Right renal cortex interstitium (tissue), 3 donors: ENCODE results near the gene PDE5A. TPM values are rescaled to one million over a fixed set of nuclear protein-coding genes. Genes with fewer than 3 reads are reported as not detected.
"Not testable (repeated sequence)": the region's sequence is repeated elsewhere in the genome, so short reads cannot be mapped to it uniquely, and the experiment has no call there.

Experiments used
- DNase-seq, 3 donors: peaks; one replicate each; pipeline ENCODE4 v3.0.0-alpha.2; 2013; ENCODE audit warnings: low read depth in 3 of 3, low spot score in 2 of 3
- polyA plus RNA-seq, 3 donors: library from polyadenylated mRNA; unstranded; fragments of 120-200 nt; gene quantifications; one replicate each; pipeline ENCODE4 v1.2.1, GENCODE V29; 2013; ENCODE audit not compliant: insufficient read length in 3 of 3

The PDE5A gene
- 10 to 100 TPM; 41.1 to 46.4 (median 43.1) TPM for polyA plus RNA-seq

DNA sequence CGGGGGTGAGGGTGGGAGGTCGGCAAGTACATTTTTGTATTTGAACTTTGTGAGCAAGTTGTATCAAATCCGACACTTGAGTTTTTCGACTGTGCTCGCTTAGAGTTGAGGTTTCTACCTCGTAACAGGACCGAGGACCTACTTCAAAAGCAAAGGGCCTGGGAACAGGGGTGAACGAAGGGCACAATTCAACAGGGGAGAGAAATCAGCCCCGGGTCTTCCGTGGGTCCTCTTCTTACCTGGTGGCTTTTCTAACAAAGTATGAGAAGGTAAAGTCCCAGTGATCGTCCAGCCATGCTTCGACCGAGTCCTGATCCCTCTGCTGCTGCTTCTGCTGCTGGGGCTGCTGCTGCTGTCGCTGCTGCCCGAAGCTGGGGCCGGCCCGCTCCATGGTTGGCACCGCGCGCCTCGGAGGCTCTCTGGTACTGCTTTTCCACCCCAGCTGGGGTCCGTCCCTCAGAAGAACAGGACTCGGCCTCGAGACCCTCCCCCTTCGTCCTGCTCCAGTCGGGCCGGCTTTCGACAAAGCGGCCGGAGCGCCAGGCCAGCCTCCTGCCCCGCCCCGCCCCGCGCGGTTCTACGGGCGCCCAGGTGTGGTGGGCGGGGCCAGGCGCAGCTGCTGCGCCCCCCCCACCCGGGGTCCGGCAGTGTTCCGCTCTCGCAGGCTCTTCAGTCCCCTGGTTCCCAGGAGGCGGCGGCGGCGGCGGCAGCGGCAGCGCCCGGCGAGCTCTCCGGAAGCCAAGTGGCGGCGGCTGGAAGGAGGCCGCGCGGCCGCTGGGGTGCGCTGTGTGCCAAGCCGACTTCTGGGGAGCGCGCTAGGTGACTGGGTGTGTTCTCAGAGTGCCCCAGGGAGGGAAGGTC is at the start of gene PDE5A:
Gene PDE5A (minus strand): TSS at position 524 of the 861 bp plus-strand sequence. CDS start 133 bp downstream, at position 391.
- DNase-seq = peak; percentile 61 to 79 (median 67)

DNA sequence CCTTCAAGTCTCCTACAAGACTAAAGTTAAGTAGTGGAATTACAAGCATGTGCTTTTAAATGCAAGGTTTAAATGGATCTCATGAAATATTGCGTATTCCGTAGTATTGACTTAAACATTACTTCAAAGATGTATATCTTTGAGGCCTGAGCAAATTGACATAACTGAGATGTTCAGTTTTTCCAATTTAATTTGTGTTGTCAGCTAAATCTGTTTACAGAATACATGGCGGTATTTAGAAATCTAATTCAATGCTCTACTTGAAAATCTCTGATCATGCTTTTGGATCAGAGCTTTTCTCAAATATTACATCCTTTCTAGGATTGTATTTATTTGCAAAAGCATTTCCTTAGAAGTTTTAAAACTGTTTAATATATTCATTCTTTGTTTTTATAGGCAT is 47.5 kb upstream of the PDE5A start:
- no peak for DNase-seq

DNA sequence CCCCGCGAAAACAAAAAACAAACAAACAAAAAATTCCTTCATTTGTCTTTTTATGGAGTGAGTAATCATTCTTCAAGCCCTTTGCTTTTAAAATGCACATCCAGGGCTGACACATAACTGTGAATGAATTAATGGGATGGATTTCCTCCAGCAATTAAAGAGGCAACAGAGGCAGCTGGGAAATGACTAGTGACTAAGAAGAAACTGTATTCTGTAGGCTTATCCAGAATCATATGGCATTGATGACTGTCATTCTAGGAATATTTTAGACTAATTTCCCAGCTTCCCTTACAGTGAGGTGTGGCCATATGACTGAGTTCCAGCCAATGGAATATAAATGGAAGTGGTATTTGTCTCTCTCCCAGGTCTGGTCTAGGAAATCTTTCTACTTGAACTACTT is 46.8 kb upstream of the PDE5A start:
- DNase-seq = no peak

DNA sequence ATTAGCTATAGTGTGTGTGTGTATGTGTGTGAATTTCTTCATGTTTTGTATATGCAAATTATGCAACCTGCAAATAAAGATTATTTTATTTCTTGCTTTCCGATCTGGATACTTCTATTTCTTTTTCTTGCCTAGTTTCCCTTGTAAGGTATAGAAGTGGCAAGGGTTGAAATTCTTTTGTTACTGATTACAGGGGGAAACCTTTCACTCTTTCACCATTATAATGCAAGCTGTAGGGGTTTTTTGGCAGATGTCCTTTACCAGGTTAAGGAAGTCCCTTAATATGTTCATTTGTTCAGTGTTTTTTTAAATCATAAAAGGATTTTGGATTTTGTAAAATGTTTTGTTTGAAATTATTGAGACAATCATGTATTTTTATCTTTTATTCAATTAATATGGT is 44.3 kb upstream of the PDE5A start:
- no peak for DNase-seq

DNA sequence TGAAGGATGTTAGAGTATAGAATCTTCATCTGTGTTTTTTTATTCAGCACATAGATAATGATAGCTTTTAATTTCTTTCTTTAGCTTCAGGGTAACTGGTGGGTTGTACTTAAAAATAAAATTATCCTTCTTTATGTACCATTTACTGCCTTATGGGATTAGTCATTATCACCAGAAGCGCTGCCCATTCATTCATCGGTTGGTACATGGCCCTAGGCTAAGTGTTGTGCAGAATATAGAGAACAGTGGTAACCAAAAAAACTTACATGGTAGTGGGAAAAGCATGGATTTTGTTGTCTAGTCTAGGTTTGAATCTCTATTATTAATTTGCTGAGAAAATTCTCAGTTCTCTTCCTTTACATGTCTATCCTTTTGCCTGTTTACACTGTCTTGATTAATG is 43.5 kb upstream of the PDE5A start:
- no peak for DNase-seq

DNA sequence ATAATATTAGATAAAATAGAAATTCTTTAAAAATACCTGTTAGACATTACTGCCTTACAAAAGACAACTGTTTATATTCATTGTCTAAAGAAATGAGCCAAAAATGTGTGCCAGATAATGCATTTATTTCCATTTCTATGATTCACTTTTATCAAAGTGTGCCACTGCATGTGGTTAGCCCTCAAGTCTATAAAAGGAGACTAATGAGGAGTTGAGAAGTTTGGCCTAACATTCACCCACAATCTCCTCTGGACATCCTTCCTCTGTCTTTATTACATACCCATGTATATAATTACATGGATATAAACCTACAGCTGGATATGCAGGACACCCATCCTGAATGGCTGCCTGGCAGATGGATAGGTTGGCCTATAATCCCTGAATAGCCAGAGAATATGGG is 42.6 kb upstream of the PDE5A start:
- DNase-seq = no peak

DNA sequence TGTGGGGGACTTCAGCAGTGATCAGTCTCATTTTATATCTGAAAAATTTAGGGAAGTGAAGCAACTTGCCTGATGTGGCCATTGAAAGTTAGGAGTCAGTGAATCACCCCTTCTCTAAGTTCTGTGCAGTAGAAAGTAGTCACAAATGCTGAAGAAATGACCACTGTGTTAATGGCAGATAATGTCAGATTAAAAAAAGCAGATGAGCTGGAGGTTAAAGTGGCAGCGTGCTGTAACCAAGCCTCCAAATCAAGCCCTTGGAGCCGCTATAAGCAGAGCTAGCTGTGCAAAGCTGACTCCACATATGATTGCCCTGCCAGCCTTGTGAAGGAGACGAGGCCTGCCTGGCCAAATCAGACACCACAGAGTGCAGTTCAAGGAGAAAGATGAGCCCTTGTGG is 39.2 kb upstream of the PDE5A start:
- DNase-seq = no peak

DNA sequence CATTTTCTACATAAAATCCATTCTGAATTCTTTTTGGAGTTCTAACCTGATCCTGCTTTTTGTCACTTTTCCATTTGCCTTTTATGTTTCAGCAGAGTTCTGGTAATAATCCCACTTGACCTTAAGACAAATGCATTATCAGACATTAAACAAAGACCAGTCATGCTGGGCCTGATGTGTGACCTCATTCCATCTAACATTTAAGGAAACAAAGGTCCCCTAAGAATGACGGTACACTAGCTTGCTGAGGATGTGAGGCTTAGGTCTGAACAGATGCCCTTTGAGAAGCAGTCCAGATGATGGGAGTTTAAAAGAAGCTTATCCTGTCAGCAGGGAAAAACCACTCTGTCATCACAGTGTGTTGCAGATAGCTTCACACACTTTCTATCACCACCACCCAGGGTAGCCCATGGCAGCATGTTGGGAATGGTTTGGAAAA is 38.1 kb upstream of the PDE5A start:
- no peak for DNase-seq

DNA sequence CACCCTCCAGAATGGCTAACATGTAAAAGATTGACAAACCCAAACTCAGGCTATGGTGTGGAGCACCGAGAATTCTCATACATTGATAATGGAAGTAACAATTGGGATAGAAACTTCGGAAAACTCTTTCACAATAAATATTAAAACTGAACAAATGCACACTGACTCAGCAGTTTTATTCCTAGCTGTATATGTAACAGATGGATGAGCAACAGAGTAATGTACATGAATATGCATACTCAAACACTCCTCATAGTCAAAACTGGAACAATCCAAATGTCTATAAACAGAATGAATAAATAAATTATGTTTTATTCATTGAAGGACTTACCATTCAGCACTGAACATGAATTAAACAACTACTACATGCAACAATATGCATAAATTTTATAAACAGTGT is 37.1 kb upstream of the PDE5A start:
- DNase-seq = no peak

DNA sequence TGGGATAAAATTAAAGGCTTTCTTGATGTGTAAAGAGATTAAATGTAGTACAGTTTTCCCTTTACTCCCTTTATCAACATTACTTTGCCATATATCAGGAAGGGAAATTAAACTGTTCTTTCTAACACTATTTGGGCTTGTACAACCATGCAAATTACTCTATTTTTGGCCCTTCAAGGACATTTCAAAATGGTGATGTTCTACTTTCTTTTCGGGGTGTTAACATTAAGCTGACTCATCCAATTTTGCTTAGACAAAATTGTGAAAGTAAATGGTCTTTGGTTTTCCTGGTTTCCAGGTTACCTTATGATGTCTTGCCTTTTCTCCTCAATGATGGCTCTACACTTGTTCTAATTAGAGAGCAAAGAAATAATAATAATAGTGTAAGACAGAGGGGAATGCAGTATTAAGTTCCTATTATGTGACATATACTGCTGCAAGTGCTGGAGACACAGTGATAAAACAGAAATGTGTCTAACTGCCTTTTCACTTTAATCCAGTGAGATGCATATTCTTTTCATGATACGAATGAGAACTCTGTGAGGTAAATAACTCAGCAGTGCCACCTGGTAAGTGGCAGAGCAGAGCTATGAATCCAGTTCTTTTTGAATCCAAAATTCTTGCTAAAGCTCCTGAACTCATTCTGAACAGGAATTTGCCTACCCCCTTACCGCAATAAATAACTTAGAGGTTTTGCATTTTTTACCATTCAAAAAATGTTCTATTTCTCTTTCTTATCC is 35.7 kb upstream of the PDE5A start:
- DNase-seq = no peak

DNA sequence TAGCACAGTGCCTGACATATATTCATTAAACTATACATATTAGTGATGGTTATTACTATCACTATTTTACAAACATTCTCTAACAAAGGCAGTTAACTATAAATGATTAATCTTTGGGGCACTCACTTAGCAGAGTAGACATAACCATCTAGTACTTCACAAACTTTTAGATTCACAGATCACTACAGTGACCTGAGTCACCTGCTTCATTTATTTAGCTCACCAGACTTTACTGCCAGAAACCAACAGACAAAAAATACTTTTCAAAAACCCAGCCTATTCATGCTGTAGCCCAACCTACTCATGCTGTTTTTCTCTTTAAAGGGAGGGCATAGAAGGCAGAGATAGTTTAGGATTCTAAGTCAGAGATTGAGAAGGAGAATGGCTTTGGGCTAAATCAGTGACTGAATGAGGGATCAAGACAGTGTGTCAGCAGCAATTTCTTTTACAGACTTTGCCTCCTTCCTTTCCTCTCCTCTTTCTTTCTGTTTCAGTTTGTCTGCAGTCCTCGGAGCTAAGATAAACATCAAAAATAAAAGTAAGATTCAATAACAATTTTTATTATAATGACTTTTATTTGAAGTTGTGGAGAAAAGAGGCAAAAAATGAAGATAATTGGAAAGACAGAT is 34.7 kb upstream of the PDE5A start:
- no peak for DNase-seq

DNA sequence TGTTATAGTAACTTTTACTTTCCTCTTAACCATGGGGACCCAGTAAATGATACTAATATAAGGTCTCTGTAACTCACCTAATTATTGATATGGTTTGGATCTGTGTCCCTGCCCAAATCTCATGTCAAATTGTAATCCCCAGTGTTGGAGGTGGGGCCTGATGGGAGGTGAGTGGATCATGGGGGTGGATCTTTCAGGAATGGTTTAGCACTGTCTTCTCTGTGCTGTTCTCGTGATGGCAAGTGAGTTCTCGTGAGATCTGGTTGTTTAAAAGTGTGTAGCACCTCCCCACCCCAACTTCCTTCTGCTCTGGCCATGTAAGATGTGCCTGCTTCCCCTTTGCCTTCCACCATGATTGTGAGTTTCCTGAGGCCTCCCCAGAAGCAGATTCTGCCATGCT is 34.0 kb upstream of the PDE5A start:
- not testable (repeated sequence) for DNase-seq

DNA sequence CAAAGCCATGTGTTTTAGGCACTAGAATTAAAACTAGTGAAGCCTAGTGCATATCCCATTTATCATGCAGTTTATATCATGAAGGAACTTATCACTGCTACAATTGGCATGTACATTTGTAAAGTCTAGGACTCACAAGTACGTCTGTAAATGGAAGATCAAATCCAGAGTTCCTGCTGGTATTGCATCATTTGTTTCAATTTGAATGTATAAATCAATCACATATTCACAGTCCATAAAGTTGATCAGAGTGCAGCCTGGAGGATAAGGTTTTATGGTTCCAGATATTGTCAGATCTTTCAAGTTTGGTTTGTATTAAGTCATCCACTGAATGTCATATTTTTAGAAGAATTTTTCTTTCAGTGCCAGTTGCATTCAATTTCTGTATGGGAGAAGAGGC is 32.6 kb upstream of the PDE5A start:
- no peak for DNase-seq

DNA sequence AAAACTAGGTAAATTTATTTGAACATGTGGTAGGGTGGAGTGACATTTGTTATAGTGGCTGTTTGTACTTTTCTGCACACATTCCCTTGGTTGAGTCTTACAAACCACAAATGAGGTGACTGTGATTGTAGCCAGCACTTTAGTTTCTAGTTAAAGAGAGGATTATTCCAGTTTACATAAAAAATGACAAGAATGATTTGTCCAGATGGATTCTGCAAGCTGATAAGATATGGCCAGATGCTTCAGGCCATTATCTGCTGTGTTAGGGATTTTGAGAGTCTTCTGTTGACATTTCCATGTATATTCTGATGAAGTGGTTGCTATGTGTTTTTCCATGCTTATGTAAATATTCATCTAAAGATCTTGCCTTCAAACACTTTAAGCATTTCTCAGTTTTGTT is 31.0 kb upstream of the PDE5A start:
- no peak for DNase-seq

DNA sequence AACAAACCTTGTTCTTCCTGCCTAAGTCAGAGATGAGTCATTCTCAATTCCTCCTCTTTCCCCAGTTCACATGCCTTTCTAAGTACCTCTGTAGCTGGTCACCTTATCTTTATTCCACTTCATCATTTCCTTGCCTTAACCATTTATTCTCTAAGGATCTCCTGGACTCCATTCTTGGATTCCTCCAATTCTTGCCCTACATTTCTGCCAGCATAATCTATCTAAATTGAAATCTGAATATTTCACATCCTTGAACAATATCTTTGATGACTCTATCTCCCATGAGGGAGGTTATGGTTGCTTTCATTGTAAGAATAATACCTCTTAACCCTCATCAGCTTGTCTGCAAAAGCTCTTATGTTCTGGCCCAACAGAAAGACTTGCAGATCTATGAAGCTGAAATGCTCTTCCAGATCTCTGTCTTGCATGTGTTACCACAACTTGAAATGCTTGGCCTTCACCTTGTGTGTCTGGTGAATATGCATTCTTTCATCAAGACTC is 28.6 kb upstream of the PDE5A start:
- DNase-seq = no peak

DNA sequence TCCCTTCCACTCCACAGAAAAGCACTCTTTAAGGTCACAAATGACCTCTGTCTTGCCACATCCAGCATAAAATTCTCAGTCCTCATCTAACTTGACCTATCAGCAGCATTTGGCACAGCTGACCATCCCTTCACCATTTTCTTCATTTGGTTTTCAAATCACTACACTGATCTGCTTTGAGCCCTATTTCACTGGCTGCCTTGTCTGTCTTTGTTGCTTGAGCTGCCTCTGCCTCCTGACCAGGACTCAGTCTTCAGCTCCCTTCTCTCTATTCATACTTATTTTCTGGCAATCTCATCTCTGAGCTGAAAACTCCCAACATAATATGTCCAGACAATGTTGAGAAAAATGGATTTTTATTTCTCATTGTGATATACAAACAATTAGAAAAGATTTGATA is 27.7 kb upstream of the PDE5A start:
- DNase-seq = no peak

DNA sequence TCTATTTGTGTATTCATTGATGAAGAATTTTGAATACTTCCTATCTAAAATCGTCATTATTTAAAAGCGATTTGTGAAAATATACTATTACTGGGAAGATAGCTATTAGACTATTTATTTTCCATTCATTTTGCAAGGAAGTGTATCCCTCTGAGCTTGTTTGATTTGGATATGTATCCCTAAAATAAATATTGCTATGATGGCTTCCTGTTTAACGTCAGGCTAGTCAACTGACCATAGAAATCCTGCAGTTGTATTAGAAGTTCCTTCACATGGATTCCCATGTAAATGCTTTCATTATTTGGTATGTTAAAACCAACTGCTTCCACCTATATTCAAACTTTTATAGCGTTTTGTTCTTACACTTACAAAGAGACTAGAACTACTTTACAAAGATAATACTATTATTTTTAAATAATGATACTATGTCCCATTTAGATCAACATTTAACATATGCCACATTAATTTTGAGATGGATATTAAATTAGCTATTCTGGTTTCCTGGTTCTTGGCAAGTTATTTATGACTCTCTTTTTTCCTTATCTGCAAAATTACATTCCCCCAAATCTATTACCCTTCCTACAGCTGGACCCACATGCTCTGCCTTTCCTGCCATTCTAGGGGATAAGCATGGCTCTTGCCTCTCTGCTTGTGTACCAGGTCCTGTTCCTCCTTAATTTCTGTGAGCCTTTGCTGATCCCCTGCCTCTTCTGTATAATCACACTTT is 26.7 kb upstream of the PDE5A start:
- no peak for DNase-seq

DNA sequence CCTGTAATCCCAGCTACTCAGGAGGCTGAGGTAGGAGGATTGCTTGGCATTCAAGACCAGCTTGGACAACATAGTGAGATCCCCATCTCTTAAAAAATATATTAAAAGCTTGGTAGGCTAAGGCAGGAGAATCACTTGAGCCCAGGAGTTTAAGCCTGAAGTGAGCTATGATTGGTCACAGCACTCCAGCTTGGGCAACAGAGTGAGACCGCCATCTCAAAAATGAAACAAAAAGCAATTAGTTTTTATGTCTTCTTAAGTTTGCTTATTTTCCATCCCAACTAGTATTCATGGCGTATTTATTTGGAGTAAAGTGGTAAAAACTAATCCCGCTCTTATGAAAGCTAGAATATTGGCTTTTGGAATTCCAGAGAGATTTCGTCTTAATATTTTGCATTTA is 25.4 kb upstream of the PDE5A start:
- no peak for DNase-seq

DNA sequence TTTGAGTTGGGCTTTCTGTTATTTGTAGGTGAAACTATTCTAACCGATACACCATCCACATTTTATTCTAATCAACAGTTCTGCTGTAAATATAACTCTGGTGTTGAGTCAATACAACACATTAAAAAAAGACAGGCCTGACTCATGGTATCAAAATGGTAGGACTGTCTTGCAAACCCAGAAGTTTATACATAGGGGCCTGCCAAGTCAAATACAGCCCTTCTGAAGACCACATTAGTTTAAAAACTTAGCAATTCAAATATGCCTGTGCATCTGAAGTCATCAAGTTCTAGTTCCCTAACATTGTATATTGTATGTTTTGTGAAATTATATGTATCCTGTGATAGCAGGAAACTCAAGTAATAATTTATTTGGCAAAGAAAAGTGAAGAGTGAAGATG is 24.4 kb upstream of the PDE5A start:
- no peak for DNase-seq

DNA sequence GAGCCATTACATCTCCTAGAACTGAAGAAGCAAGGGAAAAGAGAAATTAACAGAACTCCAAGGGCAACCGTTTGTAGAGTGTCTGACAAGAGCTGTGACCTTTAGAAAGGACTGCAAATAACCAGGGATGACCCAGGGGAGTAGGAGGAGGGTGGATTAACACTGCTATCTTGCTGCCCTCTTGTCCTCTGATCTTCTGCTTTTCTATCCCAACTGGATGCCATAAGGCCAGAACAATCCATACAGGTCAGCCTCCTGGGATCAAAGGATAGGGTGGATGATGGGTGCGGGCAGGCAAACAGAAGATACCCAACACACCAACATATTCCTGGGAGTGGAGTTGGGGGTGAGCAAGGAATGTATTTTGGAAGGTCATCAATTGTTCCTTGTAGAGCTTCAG is 19.8 kb upstream of the PDE5A start:
- DNase-seq = no peak

DNA sequence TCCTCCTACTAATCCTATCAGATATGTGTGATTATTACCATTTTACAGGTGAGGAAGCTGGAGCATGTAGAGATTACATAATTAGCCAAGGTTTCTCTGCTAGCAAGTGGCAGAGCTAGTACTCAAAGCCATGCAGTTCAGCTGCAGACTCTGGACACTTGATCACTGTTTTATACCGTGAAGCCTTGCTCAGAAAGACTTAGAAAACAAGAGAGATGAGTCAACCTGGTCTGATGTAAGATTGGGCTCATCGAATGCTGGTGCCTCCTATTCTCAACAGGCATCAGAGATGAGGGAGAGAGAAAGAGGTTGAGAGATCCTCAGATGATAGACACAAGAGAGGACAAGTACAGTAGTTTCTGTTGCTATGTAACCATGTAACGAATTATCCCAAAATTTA is 19.0 kb upstream of the PDE5A start:
- no peak for DNase-seq
